Measurements from ENCODE around the gene BRIX1.
A peak's percentile ranks its signal among the peaks of the same experiment; 100 is the strongest.

Gene BRIX1

DNA sequence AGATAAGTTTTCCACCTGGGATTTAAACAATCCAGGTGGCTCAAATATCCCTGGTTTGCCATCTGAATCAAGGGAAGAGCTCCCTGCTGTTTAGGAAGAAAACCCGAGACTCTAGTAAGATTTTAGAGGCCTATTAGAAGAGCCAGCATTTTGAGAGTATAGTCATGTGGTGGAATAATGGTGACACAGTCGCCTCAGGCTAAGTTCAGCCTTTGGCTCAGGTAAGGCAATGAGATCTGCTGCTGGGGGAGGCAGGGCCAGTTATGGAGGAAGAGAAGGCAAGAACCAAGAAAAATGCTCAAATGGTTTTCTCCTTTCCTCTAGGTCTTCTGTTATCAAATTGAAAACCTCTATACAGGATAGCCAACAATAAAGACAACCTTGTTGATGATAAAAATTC lies 16.4 kb upstream of the BRIX1 start:
- H3K9ac ChIP-seq (ENCODE audit: insufficient read length), result no peak overlapping the region
- DNase-seq (ENCODE audit: low read depth, low spot score), result no peak
- no peaks in the 10 kb centered on the region for H3K36me3 ChIP-seq (ENCODE audit: insufficient read depth, low read length)
- H3K9me3 ChIP-seq (ENCODE audit: low read depth, low read length), result no peaks in the 10 kb centered on the region
- no peak for TF ChIP-seq EZH2 (IDR thresholded peaks at IDR 0.05)
- TF ChIP-seq POLR2AphosphoS5 (IDR thresholded peaks at IDR 0.05; ENCODE audit: borderline replicate concordance, low read depth, low read length), result no peak
- TF ChIP-seq FOXP2 (optimal IDR thresholded peaks at IDR 0.05; ENCODE audit: control extremely low read depth, extremely low read length, insufficient read depth), result no peak
- H3K4me3 ChIP-seq, result no peak overlapping the region
- no peak overlapping the region for H3K27ac ChIP-seq

- TF ChIP-seq POLR2AphosphoS5 (IDR thresholded peaks at IDR 0.05; ENCODE audit: borderline replicate concordance, low read depth, low read length), result no peak
- no peak for TF ChIP-seq FOXP2 (optimal IDR thresholded peaks at IDR 0.05; ENCODE audit: control extremely low read depth, extremely low read length, insufficient read depth)
- TF ChIP-seq EZH2 (IDR thresholded peaks at IDR 0.05), result no peak
- H3K9ac ChIP-seq (ENCODE audit: insufficient read length), result no peak overlapping the region
- H3K36me3 ChIP-seq (ENCODE audit: insufficient read depth, low read length), result peaks cover 12% of the 10 kb centered on the region
- H3K9me3 ChIP-seq (ENCODE audit: low read depth, low read length), result no peaks in the 10 kb centered on the region
- H3K27ac ChIP-seq, result no peak overlapping the region
- no peak for DNase-seq (ENCODE audit: low read depth, low spot score)
- no peak overlapping the region for H3K4me3 ChIP-seq
Measured at GRCh38 chr5:34900652-34901051, 14.9 kb upstream of the BRIX1 start.

- H3K9me3 ChIP-seq (ENCODE audit: low read depth, low read length), result no peaks in the 10 kb centered on the region
- no peak overlapping the region for H3K9ac ChIP-seq (ENCODE audit: insufficient read length)
- no peak for DNase-seq (ENCODE audit: low read depth, low spot score)
- no peak overlapping the region for H3K27ac ChIP-seq
- H3K4me3 ChIP-seq, result no peak overlapping the region
- H3K36me3 ChIP-seq (ENCODE audit: insufficient read depth, low read length), result peaks cover 18% of the 10 kb centered on the region
- TF ChIP-seq POLR2AphosphoS5 (IDR thresholded peaks at IDR 0.05; ENCODE audit: borderline replicate concordance, low read depth, low read length), result no peak
- no peak for TF ChIP-seq FOXP2 (optimal IDR thresholded peaks at IDR 0.05; ENCODE audit: control extremely low read depth, extremely low read length, insufficient read depth)
- no peak for TF ChIP-seq EZH2 (IDR thresholded peaks at IDR 0.05)
Measured at GRCh38 chr5:34903260-34903659, 12.3 kb upstream of the BRIX1 start.

- no peak overlapping the region for H3K4me3 ChIP-seq
- H3K9me3 ChIP-seq (ENCODE audit: low read depth, low read length), result no peaks in the 10 kb centered on the region
- TF ChIP-seq POLR2AphosphoS5 (IDR thresholded peaks at IDR 0.05; ENCODE audit: borderline replicate concordance, low read depth, low read length) (no peak), EZH2 (IDR thresholded peaks at IDR 0.05) (no peak), FOXP2 (optimal IDR thresholded peaks at IDR 0.05; ENCODE audit: control extremely low read depth, extremely low read length, insufficient read depth) (no peak)
- H3K27ac ChIP-seq, result no peak overlapping the region
- DNase-seq (ENCODE audit: low read depth, low spot score), result no peak
- H3K36me3 ChIP-seq (ENCODE audit: insufficient read depth, low read length), result peaks cover 37% of the 10 kb centered on the region
- H3K9ac ChIP-seq (ENCODE audit: insufficient read length), result no peak overlapping the region
Measured at GRCh38 chr5:34905564-34905963, 9.9 kb upstream of the BRIX1 start.

DNA sequence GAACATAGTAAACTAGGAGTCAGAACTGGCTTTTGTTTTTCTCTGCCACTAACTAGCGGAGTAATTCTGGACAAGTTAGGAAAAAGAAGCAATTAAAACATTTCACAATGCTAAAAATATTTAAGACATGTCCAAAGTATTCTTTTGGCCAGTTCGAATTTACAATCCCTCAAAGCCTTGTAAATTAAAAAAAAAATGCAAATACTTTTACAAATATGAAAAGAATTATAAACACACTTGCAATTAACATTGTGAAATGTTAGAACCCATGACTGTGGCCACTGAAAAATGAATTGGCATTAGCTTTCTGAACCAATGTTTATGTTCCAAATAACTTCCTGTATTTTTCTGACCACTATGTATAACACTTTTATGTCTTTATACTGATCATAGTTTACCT lies 2.4 kb upstream of the BRIX1 start:
- no peak overlapping the region for H3K27ac ChIP-seq
- peaks cover 38% of the 10 kb centered on the region for H3K36me3 ChIP-seq (ENCODE audit: insufficient read depth, low read length)
- H3K9ac ChIP-seq (ENCODE audit: insufficient read length), result peak overlapping the region; percentile 90
- H3K9me3 ChIP-seq (ENCODE audit: low read depth, low read length), result no peaks in the 10 kb centered on the region
- no peak for DNase-seq (ENCODE audit: low read depth, low spot score)
- H3K4me3 ChIP-seq, result no peak overlapping the region
- no peak for TF ChIP-seq POLR2AphosphoS5 (IDR thresholded peaks at IDR 0.05; ENCODE audit: borderline replicate concordance, low read depth, low read length)
- TF ChIP-seq EZH2 (IDR thresholded peaks at IDR 0.05), result no peak
- TF ChIP-seq FOXP2 (optimal IDR thresholded peaks at IDR 0.05; ENCODE audit: control extremely low read depth, extremely low read length, insufficient read depth), result no peak

GRCh38 chr5:34914671-34915138 lies 806 bp upstream of the BRIX1 start:
- H3K36me3 ChIP-seq (ENCODE audit: insufficient read depth, low read length), result peaks cover 36% of the 10 kb centered on the region
- peak overlapping the region; percentile 90 for H3K9ac ChIP-seq (ENCODE audit: insufficient read length)
- H3K27ac ChIP-seq, result peak overlapping the region; percentile 72; the same call in 1 of the 2 replicates
- H3K9me3 ChIP-seq (ENCODE audit: low read depth, low read length), result no peaks in the 10 kb centered on the region
- DNase-seq (ENCODE audit: low read depth, low spot score), result no peak
- peak overlapping the region; percentile 91 for H3K4me3 ChIP-seq
- TF ChIP-seq EZH2 (IDR thresholded peaks at IDR 0.05) (no peak), FOXP2 (optimal IDR thresholded peaks at IDR 0.05; ENCODE audit: control extremely low read depth, extremely low read length, insufficient read depth) (no peak), POLR2AphosphoS5 (IDR thresholded peaks at IDR 0.05; ENCODE audit: borderline replicate concordance, low read depth, low read length) (no peak)

DNA sequence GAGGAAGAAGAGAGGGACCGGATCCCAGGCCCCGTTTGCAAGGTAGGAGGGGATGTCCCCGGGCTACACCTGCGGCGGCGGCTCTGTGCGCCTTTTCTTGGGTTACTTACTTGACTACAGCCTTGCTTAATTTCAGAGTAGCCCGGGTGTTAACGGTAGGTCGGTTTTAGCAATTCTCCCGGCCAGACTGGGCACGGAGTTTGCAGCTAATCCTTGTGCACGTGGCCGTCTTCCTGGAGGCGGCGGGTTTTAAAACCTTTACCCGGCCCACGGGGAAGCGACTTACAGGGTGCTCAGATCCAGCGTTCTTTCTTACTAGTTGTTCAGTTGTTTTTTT lies 313 bp downstream of the BRIX1 start:
- Histone ChIP-seq H3K9me3 (ENCODE audit: low read depth, low read length) (no peaks in the 10 kb centered on the region), H3K4me3 (peak overlapping the region; percentile 91), H3K27ac (peak overlapping the region; percentile 72), H3K9ac (ENCODE audit: insufficient read length) (peak overlapping the region; percentile 98), H3K36me3 (ENCODE audit: insufficient read depth, low read length) (peaks cover 40% of the 10 kb centered on the region)
- no peak for TF ChIP-seq POLR2AphosphoS5 (IDR thresholded peaks at IDR 0.05; ENCODE audit: borderline replicate concordance, low read depth, low read length)
- no peak for TF ChIP-seq EZH2 (IDR thresholded peaks at IDR 0.05)
- no peak for TF ChIP-seq FOXP2 (optimal IDR thresholded peaks at IDR 0.05; ENCODE audit: control extremely low read depth, extremely low read length, insufficient read depth)
- DNase-seq (ENCODE audit: low read depth, low spot score), result no peak

- DNase-seq (ENCODE audit: low read depth, low spot score), result no peak
- no peaks in the 10 kb centered on the region for H3K9me3 ChIP-seq (ENCODE audit: low read depth, low read length)
- H3K36me3 ChIP-seq (ENCODE audit: insufficient read depth, low read length), result peaks cover 40% of the 10 kb centered on the region
- peak overlapping the region; percentile 72; the same call in 1 of the 2 replicates for H3K27ac ChIP-seq
- TF ChIP-seq POLR2AphosphoS5 (IDR thresholded peaks at IDR 0.05; ENCODE audit: borderline replicate concordance, low read depth, low read length), result no peak
- no peak for TF ChIP-seq EZH2 (IDR thresholded peaks at IDR 0.05)
- no peak for TF ChIP-seq FOXP2 (optimal IDR thresholded peaks at IDR 0.05; ENCODE audit: control extremely low read depth, extremely low read length, insufficient read depth)
- H3K9ac ChIP-seq (ENCODE audit: insufficient read length), result peak overlapping the region; percentile 98
- H3K4me3 ChIP-seq, result peak overlapping the region; percentile 91
Measured at GRCh38 chr5:34916518-34916917, 1.0 kb downstream of the BRIX1 start.

DNA sequence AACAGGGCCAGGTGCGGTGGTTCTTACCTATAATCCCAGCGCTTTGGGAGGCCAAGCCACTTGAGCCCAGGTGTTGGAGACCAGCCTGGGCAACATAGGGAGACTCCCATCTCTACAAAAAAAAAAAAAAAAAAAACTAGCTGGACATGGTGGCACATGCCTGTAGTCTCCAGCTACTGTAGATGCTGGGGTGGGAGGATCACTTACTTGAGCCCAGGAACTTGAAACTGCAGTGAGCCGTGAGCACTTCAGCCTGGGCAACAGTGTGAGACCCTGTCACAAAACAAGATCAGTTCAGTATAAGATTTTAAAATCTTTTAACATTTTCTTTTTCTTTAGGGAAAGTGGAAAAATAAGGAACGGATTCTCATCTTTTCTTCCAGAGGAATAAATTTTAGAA lies 2.5 kb downstream of the BRIX1 start:
- Histone ChIP-seq H3K4me3 (no peak overlapping the region), H3K9ac (ENCODE audit: insufficient read length) (no peak overlapping the region)

More for the DNA sequence above, 2.5 kb downstream of the BRIX1 start:
- TF ChIP-seq FOXP2 (optimal IDR thresholded peaks at IDR 0.05; ENCODE audit: control extremely low read depth, extremely low read length, insufficient read depth), result no peak
- TF ChIP-seq POLR2AphosphoS5 (IDR thresholded peaks at IDR 0.05; ENCODE audit: borderline replicate concordance, low read depth, low read length), result no peak
- TF ChIP-seq EZH2 (IDR thresholded peaks at IDR 0.05), result no peak
- no peaks in the 10 kb centered on the region for H3K9me3 ChIP-seq (ENCODE audit: low read depth, low read length)
- no peak for DNase-seq (ENCODE audit: low read depth, low spot score)
- peaks cover 46% of the 10 kb centered on the region for H3K36me3 ChIP-seq (ENCODE audit: insufficient read depth, low read length)
- no peak overlapping the region for H3K27ac ChIP-seq
